Mucosa of descending colon (tissue), 3 donors: ENCODE data around the gene VPS13D. TPM values are rescaled to one million over a fixed set of nuclear protein-coding genes. Genes with fewer than 3 reads are reported as not detected.
A peak's percentile ranks its signal among the peaks of the same experiment; 100 is the strongest.
"Not testable (repeated sequence)": the region's sequence is repeated elsewhere in the genome, so short reads cannot be mapped to it uniquely, and the experiment has no call there.

Source experiments
- ATAC-seq: fragments of 200-7000 bp; cut with Tn5 transposase; one replicate; pipeline ENCODE4 v1.9.1; 2020; ENCODE audit warnings: mild to moderate bottlenecking, moderate library complexity
- DNase-seq, 3 donors: peaks; one replicate each; pipeline ENCODE4 v3.0.0-alpha.2; 2020
- H3K36me3 ChIP-seq: fragments of 200-600 bp; one replicate; pipeline ENCODE4 v1.8.0; 2021; ENCODE audit warnings: low read depth, mild to moderate bottlenecking
- H3K4me1 ChIP-seq: fragments of 200-600 bp; one replicate; pipeline ENCODE4 v1.8.0; 2021; ENCODE audit warnings: low read depth, mild to moderate bottlenecking
- H3K4me3 ChIP-seq: fragments of 200-600 bp; one replicate; pipeline ENCODE4 v1.8.0; 2021; ENCODE audit warnings: mild to moderate bottlenecking
- H3K9me3 ChIP-seq: fragments of 200-600 bp; one replicate; pipeline ENCODE4 v1.8.0; 2021; ENCODE audit warnings: mild to moderate bottlenecking
- intact Hi-C, 2 donors: fragments of 100-400 bp; cut with DNase I in 1 of 2; cut with micrococcal nuclease in 1 of 2; formaldehyde crosslinking; loops; one replicate each; pipeline versions ENCODE4 v1.11.0 to v1.11.1; 2022; cut with DNase I, micrococcal nuclease
- total RNA-seq, 3 donors: library from RNA; stranded (reverse); fragmentation: NEBNext Ultra II Directional in 2 of 3; extraction: Animal tissue kit (Norgen Biotek cat#: 25700) in 2 of 3; gene quantifications; one replicate each; pipeline versions ENCODE4 v1.2.1 to v1.2.4, GENCODE V29; 2021 to 2023
- TF ChIP-seq, protein P1 (sequence below): fragments of 200-600 bp; IDR thresholded peaks from one replicate; pipeline ENCODE4 v1.8.0; 2022; ENCODE audit warnings: antibody characterized with exemption, mild to moderate bottlenecking
- donor health status: DM: no; HTN: no; CAD: no; lungs with moderate emphysema.
- donor health status: DM: no; HTN: no; CAD: no.
- donor health status: DM: no; HTN: yes; CAD: no.

Gene VPS13D
- total RNA-seq, 3 donors from 2014 or later: 70.1 to 96.6 (median 96.6) TPM

DNA sequence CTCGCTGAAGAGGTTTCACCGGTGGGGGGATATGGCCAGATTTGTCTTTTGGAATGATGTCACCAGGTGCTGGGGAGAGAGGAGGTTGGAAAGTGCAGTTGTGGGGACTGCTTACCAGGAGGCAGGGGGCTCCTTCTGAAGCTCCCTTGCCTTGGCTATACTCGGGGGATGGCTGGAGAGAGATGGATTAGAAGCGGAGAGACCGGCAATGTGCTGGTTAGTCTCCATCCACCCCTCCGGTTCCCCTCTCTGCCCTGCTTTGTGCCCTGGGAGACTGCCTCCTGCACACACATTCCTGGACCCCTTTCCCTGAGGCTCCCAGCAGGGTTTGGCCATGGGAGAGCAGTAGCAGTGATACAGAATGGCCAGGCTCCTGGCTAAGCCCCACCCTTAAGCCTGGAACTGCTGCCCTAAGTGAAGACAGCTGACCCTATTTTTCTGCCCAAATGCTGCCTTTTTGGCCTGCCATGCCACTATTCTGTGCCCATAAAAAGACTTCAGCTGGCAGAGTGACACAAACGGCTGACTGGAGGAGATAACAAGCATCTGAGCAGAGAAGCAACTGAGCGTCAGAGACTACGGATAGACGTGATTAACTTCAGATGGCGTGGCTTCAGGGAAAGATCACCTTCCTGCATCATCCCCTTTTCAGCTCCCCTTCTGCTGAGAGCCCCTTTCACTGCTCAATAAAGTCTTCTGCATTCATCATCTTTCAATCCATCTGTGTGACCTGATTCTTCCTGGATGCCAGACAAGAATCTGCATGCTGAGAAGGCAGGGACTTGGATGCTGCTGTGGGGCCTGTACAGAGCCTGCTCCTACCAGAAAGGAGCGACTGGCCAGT is 14.5 kb upstream of the VPS13D start:
- TF ChIP-seq, protein P1, sequence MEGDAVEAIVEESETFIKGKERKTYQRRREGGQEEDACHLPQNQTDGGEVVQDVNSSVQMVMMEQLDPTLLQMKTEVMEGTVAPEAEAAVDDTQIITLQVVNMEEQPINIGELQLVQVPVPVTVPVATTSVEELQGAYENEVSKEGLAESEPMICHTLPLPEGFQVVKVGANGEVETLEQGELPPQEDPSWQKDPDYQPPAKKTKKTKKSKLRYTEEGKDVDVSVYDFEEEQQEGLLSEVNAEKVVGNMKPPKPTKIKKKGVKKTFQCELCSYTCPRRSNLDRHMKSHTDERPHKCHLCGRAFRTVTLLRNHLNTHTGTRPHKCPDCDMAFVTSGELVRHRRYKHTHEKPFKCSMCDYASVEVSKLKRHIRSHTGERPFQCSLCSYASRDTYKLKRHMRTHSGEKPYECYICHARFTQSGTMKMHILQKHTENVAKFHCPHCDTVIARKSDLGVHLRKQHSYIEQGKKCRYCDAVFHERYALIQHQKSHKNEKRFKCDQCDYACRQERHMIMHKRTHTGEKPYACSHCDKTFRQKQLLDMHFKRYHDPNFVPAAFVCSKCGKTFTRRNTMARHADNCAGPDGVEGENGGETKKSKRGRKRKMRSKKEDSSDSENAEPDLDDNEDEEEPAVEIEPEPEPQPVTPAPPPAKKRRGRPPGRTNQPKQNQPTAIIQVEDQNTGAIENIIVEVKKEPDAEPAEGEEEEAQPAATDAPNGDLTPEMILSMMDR: no peak
- H3K36me3 ChIP-seq: no peaks in the 10 kb centered on the region
- DNase-seq (peak in 1 of 3 donors; percentile 7), ATAC-seq (no peak)
- H3K9me3 ChIP-seq: no peaks in the 10 kb centered on the region
- no peak overlapping the region for H3K4me3 ChIP-seq
- H3K4me1 ChIP-seq: no peaks in the 10 kb centered on the region
- intact Hi-C loops: no loop called here

DNA sequence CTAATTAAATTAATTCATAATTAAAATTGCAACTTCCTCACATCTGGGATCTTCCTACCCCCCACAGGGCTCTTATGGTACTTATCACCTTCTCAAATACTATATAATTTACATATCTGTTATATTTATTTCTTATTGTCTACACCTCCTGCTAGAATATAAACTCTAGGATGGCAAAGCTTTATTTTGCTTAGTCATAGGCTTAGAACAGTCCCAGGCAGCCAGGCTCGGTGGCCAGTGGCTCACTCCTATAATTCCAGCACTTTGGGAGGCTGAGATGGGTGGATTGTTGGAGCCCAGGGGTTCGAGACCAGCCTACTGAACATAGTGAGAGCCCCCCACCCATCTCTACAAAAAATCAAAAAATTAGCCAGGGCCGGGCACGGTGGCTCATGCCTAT is 10.0 kb upstream of the VPS13D start:
- TF ChIP-seq, protein P1: no peak
- DNase-seq (no peak), ATAC-seq (no peak)
- Histone ChIP-seq H3K4me3 (no peak overlapping the region), H3K9me3 (no peaks in the 10 kb centered on the region), H3K36me3 (no peaks in the 10 kb centered on the region), H3K4me1 (no peaks in the 10 kb centered on the region)
- intact Hi-C loops: no loop called here

DNA sequence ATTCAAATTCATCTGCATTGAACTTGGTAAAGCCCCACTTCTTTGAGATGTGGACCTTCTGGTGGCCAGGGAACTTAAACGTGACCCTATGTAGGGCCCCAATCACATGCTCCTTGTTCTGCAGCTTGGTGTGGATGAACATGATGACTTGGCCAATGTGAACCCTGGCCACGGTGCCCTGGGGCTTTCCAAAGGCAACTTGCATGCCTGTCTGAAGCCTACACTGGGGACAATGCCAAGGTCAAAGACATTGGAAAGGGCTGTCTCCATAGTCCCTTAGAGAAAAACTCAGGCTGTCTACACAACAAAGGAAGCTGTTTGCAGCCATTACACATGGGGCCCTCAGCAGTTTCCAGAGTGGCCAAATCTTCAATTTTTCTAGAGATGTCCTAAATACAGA is 8.9 kb upstream of the VPS13D start:
- TF ChIP-seq, protein P1: no peak
- Histone ChIP-seq H3K9me3 (no peaks in the 10 kb centered on the region), H3K36me3 (no peaks in the 10 kb centered on the region), H3K4me3 (no peak overlapping the region), H3K4me1 (no peaks in the 10 kb centered on the region)
- intact Hi-C loops: no loop called here
- no peak for ATAC-seq
- no peak for DNase-seq

DNA sequence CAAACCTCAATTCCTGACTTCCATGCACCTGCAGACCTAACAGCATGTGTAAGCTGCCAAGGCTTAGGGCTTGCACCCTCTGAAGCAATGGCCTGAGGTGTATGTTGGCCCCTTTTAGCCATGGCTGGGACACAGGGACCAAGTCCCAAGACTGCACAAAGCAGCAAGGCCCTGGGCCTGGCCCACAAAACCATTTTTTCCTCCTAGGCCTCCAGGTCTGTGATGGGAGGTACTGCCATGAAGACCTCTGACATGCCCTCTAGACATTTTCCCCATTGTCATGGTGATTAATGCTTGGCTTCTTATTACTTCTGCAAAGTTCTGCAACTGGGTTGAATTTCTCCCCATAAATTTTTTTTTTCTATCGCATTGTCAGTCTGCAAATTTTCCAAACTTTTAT is 7.1 kb upstream of the VPS13D start:
- ATAC-seq, H3K36me3 ChIP-seq, intact Hi-C loops, H3K4me1 ChIP-seq, DNase-seq, H3K9me3 ChIP-seq, H3K4me3 ChIP-seq: not testable (repeated sequence)

DNA sequence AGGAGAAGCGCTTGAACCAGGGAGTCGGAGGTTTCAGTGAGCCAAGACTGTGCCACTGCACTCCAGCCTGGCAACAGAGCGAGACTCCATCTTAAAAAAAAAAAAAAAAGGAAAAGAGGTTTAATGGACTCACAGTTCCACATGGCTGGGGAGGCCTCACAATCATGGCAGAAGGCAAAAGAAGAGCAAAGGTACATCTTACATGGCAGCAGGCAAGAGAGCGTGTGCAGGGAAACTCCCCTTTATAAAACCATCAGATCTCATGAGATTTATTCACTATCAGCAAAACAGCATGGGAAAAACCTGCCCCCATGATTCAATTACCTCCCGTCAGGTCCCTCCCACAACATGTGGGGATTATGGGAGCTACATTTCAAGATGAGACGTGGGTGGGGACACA is 5.7 kb upstream of the VPS13D start:
- DNase-seq, H3K36me3 ChIP-seq, H3K4me3 ChIP-seq, H3K9me3 ChIP-seq, ATAC-seq, intact Hi-C loops, H3K4me1 ChIP-seq: not testable (repeated sequence)

DNA sequence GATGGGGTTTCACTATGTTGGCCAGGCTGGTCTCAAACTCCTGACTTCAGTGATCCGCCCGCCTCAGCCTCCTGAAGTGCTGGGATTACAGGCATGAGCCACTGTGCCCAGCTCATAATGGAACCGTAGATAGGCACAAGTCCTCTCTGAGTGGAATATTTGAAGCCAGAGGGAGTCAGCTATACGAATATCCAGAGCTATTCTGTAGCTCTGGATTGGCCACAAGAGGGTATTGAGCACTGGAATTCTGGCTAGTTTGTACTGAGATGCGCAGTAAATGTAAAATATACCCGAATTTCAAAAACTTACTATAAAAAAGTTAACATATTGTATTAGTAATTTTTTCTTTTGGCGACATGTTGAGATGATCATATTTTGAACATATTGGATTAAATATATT is 851 bp upstream of the VPS13D start:
- peaks cover 10% of the 10 kb centered on the region for H3K4me1 ChIP-seq

More for the DNA sequence above, 851 bp upstream of the VPS13D start:
- no peaks in the 10 kb centered on the region for H3K36me3 ChIP-seq
- H3K4me3 ChIP-seq: no peak overlapping the region
- TF ChIP-seq, protein P1: no peak
- intact Hi-C loops: no loop called here
- H3K9me3 ChIP-seq: no peaks in the 10 kb centered on the region
- DNase-seq (no peak), ATAC-seq (no peak)
